GM12891 (cell line): Measurements from ENCODE around the gene SFXN2.

Experiments
- DNase-seq: peaks from one replicate; pipeline ENCODE4 v3.0.0; 2011; ENCODE audit warnings: low spot score; ENCODE audit not compliant: insufficient read length
- FAIRE-seq: peaks from 2 replicates; lab custom pipeline; 2011; peaks lifted over from hg19 to GRCh38; lab: Jason Lieb, UNC
- PAX5 ChIP-seq: IDR thresholded peaks from 2 replicates; pipeline ENCODE4 v1.6.1; 2011; ENCODE audit warnings: low read length, moderate library complexity, mild to moderate bottlenecking; ENCODE audit not compliant: insufficient read depth, severe bottlenecking
- POLR2A ChIP-seq: IDR thresholded peaks from 2 replicates; pipeline ENCODE4 v1.6.1; 2011; ENCODE audit warnings: low read depth, low read length, control low read depth
- POLR2AphosphoS5 ChIP-seq: IDR thresholded peaks from 2 replicates; pipeline ENCODE4 v1.6.1; 2011; ENCODE audit warnings: low read depth, low read length, control low read depth
- POU2F2 ChIP-seq: IDR thresholded peaks from 2 replicates; pipeline ENCODE4 v1.6.1; 2011; ENCODE audit warnings: low read depth, mild to moderate bottlenecking, control low read depth, low read length, moderate library complexity
- SPI1 ChIP-seq: IDR thresholded peaks from 2 replicates; pipeline ENCODE4 v1.6.1; 2011; ENCODE audit warnings: low read depth, low read length, control low read depth
- TAF1 ChIP-seq: IDR thresholded peaks from 2 replicates; pipeline ENCODE4 v1.6.1; 2011; ENCODE audit warnings: low read depth, low read length, control low read depth

Gene SFXN2

GRCh38 chr10:102781921-102782557 lies 67.6 kb downstream of the SFXN2 start:
- FAIRE-seq (no peak), DNase-seq (no peak)
- TF ChIP-seq POLR2AphosphoS5 (no peak), PAX5 (no peak), TAF1 (no peak), POLR2A (no peak), SPI1 (no peak)

GRCh38 chr10:102782673-102783551 lies 68.5 kb downstream of the SFXN2 start:
- TF ChIP-seq POLR2A (no peak), POU2F2 (no peak)
- no peak for FAIRE-seq
- DNase-seq: no peak

GRCh38 chr10:102783568-102783967 lies 69.1 kb downstream of the SFXN2 start:
- DNase-seq (no peak), FAIRE-seq (no peak)
- TF ChIP-seq TAF1: no peak
- TF ChIP-seq POLR2AphosphoS5: no peak
- no peak for TF ChIP-seq POU2F2
- no peak for TF ChIP-seq POLR2A
- no peak for TF ChIP-seq SPI1
- TF ChIP-seq PAX5: no peak

GRCh38 chr10:102785818-102786217 lies 71.4 kb downstream of the SFXN2 start:
- no peak for DNase-seq
- no peak for TF ChIP-seq POU2F2
- TF ChIP-seq PAX5: no peak
- no peak for TF ChIP-seq POLR2A
- TF ChIP-seq POLR2AphosphoS5: no peak
- no peak for TF ChIP-seq TAF1
- TF ChIP-seq SPI1: no peak
- no peak for FAIRE-seq

- TF ChIP-seq TAF1 (no peak), POLR2A (no peak), SPI1 (no peak), POU2F2 (no peak), POLR2AphosphoS5 (no peak)
- FAIRE-seq (no peak), DNase-seq (no peak)
Observed at GRCh38 chr10:102791754-102792395, 77.4 kb downstream of the SFXN2 start.
